ENCODE measurements around the gene GTF2A1. TPM values are rescaled to one million over a fixed set of nuclear protein-coding genes. Genes with fewer than 3 reads are reported as not detected.

Gene GTF2A1
- total RNA-seq, 2 experiments from 2014 or later, result 35.1 to 69.8 TPM

DNA sequence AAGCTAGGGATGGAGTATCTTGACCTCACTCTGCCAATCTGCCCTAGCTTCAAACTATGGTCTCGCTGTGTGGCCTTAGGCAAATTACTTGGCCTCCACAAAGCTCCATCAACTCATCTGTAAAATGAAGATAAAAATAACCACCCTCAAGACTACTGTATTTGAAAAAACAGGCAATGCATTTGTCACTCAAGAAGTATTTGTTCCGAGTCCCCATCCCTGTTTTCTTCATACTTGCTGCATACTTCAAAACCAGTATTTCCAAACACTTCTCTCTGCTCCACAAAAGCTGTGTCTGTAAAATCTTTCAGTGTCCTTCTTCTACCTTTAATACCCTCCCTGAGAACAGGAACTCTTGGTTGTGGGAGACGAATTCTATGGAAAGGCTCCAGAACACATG is 47.9 kb downstream of the GTF2A1 start:
- no peaks in the 10 kb centered on the region for H4K20me1 ChIP-seq (ENCODE audit: insufficient read depth, low read length)
- H3K4me1 ChIP-seq (ENCODE audit: insufficient read depth, low read length, poor library complexity, severe bottlenecking), result peaks cover 66% of the 10 kb centered on the region
- no peak for TF ChIP-seq EZH2phosphoT487 (IDR thresholded peaks at IDR 0.05; ENCODE audit: borderline replicate concordance, low read depth, low read length)
- TF ChIP-seq, protein P1, sequence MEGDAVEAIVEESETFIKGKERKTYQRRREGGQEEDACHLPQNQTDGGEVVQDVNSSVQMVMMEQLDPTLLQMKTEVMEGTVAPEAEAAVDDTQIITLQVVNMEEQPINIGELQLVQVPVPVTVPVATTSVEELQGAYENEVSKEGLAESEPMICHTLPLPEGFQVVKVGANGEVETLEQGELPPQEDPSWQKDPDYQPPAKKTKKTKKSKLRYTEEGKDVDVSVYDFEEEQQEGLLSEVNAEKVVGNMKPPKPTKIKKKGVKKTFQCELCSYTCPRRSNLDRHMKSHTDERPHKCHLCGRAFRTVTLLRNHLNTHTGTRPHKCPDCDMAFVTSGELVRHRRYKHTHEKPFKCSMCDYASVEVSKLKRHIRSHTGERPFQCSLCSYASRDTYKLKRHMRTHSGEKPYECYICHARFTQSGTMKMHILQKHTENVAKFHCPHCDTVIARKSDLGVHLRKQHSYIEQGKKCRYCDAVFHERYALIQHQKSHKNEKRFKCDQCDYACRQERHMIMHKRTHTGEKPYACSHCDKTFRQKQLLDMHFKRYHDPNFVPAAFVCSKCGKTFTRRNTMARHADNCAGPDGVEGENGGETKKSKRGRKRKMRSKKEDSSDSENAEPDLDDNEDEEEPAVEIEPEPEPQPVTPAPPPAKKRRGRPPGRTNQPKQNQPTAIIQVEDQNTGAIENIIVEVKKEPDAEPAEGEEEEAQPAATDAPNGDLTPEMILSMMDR (conservative IDR thresholded peaks at IDR 0.05; ENCODE audit: low read length), result no peak
- peak overlapping the region; percentile 63 for H3K4me2 ChIP-seq (ENCODE audit: low read length)
- H3K36me3 ChIP-seq (ENCODE audit: insufficient read depth, low read length), result peaks cover 32% of the 10 kb centered on the region
- ChIA-PET POLR2A (interaction anchor here (1.0 to 1.4 kb wide), 4 partner anchors 11 to 195 kb away, joined by 3 to 5 read pairs (median 4); no protein-coding TSS in a partner anchor), CTCF (ENCODE audit: unreplicated experiment) (no interaction called here)
- no peaks in the 10 kb centered on the region for H3K9me2 ChIP-seq (ENCODE audit: insufficient read depth, low read length)
- H3K27ac ChIP-seq (ENCODE audit: low read depth, low read length, poor library complexity, severe bottlenecking), result peak overlapping the region; percentile 37
- H3K9me3 ChIP-seq (ENCODE audit: low read length), result no peaks in the 10 kb centered on the region
- intact Hi-C loops (cut with micrococcal nuclease; ENCODE audit: unreplicated experiment), result loop anchor here (5.0 kb wide), 1 partner anchor 299 kb away; no protein-coding TSS in a partner anchor
- H3K4me3 ChIP-seq (ENCODE audit: low read depth, low read length, poor library complexity, severe bottlenecking), result peak overlapping the region; percentile 38
- H2AFZ ChIP-seq (ENCODE audit: low read length), result peak overlapping the region; percentile 6; the same call in 1 of the 2 replicates
- no peaks in the 10 kb centered on the region for H3K79me2 ChIP-seq (ENCODE audit: insufficient read depth, low read depth, low read length)
- no TSS peak for BruUV-seq (replicated peaks)
- DNase-seq (ENCODE audit: low spot score), result peak; percentile 18

DNA sequence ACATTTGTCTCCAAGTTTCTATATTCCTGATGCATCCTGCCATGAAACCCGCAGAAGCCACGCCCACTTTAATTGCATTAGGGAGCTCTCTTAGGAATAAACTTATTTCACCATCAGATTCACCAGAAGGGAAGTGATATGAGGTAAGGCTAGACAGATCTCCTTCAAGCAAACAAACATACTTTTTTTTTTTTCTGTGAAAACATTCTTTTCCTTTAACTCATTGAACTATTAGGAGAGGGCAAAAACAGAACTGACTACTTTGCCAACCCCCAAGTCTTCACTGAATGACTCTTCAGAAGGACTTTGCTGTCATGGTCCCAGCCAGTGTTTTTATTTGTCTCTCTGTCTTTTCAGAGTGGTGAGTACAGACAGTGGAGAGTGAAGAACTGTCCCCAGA is 48.4 kb downstream of the GTF2A1 start:
- Histone ChIP-seq H3K36me3 (ENCODE audit: insufficient read depth, low read length) (peaks cover 27% of the 10 kb centered on the region), H4K20me1 (ENCODE audit: insufficient read depth, low read length) (no peaks in the 10 kb centered on the region), H3K9me3 (ENCODE audit: low read length) (no peaks in the 10 kb centered on the region), H3K27ac (ENCODE audit: low read depth, low read length, poor library complexity, severe bottlenecking) (peak overlapping the region; percentile 37), H3K9me2 (ENCODE audit: insufficient read depth, low read length) (no peaks in the 10 kb centered on the region), H3K4me1 (ENCODE audit: insufficient read depth, low read length, poor library complexity, severe bottlenecking) (peaks cover 61% of the 10 kb centered on the region), H3K79me2 (ENCODE audit: insufficient read depth, low read depth, low read length) (no peaks in the 10 kb centered on the region), H3K4me3 (ENCODE audit: low read depth, low read length, poor library complexity, severe bottlenecking) (peak overlapping the region; percentile 38), H3K4me2 (ENCODE audit: low read length) (peak overlapping the region; percentile 63), H2AFZ (ENCODE audit: low read length) (peak overlapping the region; percentile 6; the same call in 1 of the 2 replicates)
- no TSS peak for BruUV-seq (replicated peaks)
- ChIA-PET POLR2A (interaction anchor here (0.6 to 3.0 kb wide), 7 partner anchors 8 to 558 kb away, joined by 3 to 20 read pairs (median 3); no protein-coding TSS in a partner anchor), CTCF (ENCODE audit: unreplicated experiment) (interaction anchor here (0.6 kb wide), 1 partner anchor 430 kb away, joined by 3 read pairs; no protein-coding TSS in a partner anchor)
- intact Hi-C loops (cut with micrococcal nuclease; ENCODE audit: unreplicated experiment), result loop anchor here (5.0 kb wide), 1 partner anchor 300 kb away; no protein-coding TSS in a partner anchor
- TF ChIP-seq, protein P1 (conservative IDR thresholded peaks at IDR 0.05; ENCODE audit: low read length), result no peak
- TF ChIP-seq EZH2phosphoT487 (IDR thresholded peaks at IDR 0.05; ENCODE audit: borderline replicate concordance, low read depth, low read length), result no peak
- DNase-seq (ENCODE audit: low spot score), result no peak

DNA sequence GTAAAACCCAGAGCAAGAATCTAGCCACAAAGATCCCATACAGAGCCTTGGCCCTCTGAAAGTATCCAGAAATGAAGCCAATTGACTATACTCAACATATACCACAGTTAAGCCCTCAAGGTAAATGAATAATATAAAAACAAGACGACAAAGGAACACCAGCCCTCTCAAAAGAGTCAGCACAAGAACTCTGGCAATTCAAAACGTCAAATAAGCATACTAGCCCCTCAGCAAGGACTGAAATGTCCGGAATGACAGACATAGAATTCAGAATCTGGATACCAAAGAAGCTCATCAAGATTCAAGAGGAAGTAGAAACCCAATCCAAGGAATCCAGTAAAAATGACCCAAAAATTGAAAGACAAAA is 49.9 kb downstream of the GTF2A1 start:
- peak overlapping the region; percentile 88 for H3K4me2 ChIP-seq (ENCODE audit: low read length)
- peak overlapping the region; percentile 91; the same call in 1 of the 2 replicates for H2AFZ ChIP-seq (ENCODE audit: low read length)
- intact Hi-C loops (cut with micrococcal nuclease; ENCODE audit: unreplicated experiment), result loop anchor here (1.0 to 5.0 kb wide), 3 partner anchors 175 to 301 kb away; no protein-coding TSS in a partner anchor
- BruUV-seq (replicated peaks), result TSS peak; percentile 94
- no peaks in the 10 kb centered on the region for H3K9me3 ChIP-seq (ENCODE audit: low read length)
- TF ChIP-seq, protein P1 (conservative IDR thresholded peaks at IDR 0.05; ENCODE audit: low read length), result peak; percentile 41; the same call in 1 of the 2 replicates
- no peak for TF ChIP-seq EZH2phosphoT487 (IDR thresholded peaks at IDR 0.05; ENCODE audit: borderline replicate concordance, low read depth, low read length)
- CTCF ChIA-PET (ENCODE audit: unreplicated experiment), result interaction anchor here (1.1 kb wide), 1 partner anchor 174 kb away, joined by 8 read pairs; no protein-coding TSS in a partner anchor
- peak overlapping the region; percentile 62 for H3K27ac ChIP-seq (ENCODE audit: low read depth, low read length, poor library complexity, severe bottlenecking)
- no peaks in the 10 kb centered on the region for H4K20me1 ChIP-seq (ENCODE audit: insufficient read depth, low read length)
- no peaks in the 10 kb centered on the region for H3K9me2 ChIP-seq (ENCODE audit: insufficient read depth, low read length)
- peaks cover 48% of the 10 kb centered on the region for H3K4me1 ChIP-seq (ENCODE audit: insufficient read depth, low read length, poor library complexity, severe bottlenecking)
- no peak for DNase-seq (ENCODE audit: low spot score)
- H3K4me3 ChIP-seq (ENCODE audit: low read depth, low read length, poor library complexity, severe bottlenecking), result peak overlapping the region; percentile 62
- H3K79me2 ChIP-seq (ENCODE audit: insufficient read depth, low read depth, low read length), result no peaks in the 10 kb centered on the region
- H3K36me3 ChIP-seq (ENCODE audit: insufficient read depth, low read length), result peaks cover 12% of the 10 kb centered on the region
- POLR2A ChIA-PET, result interaction anchor here (0.6 to 3.0 kb wide), 9 partner anchors 9 to 445 kb away, joined by 3 to 20 read pairs (median 3); partner anchors contain the start of gene GTF2A1
